ENCODE data around the gene TEF. TPM values are rescaled to one million over a fixed set of nuclear protein-coding genes. Genes with fewer than 3 reads are reported as not detected.

Gene TEF
- total RNA-seq, 2 donors from 2014 or later: 12.7 to 28.9 TPM

DNA sequence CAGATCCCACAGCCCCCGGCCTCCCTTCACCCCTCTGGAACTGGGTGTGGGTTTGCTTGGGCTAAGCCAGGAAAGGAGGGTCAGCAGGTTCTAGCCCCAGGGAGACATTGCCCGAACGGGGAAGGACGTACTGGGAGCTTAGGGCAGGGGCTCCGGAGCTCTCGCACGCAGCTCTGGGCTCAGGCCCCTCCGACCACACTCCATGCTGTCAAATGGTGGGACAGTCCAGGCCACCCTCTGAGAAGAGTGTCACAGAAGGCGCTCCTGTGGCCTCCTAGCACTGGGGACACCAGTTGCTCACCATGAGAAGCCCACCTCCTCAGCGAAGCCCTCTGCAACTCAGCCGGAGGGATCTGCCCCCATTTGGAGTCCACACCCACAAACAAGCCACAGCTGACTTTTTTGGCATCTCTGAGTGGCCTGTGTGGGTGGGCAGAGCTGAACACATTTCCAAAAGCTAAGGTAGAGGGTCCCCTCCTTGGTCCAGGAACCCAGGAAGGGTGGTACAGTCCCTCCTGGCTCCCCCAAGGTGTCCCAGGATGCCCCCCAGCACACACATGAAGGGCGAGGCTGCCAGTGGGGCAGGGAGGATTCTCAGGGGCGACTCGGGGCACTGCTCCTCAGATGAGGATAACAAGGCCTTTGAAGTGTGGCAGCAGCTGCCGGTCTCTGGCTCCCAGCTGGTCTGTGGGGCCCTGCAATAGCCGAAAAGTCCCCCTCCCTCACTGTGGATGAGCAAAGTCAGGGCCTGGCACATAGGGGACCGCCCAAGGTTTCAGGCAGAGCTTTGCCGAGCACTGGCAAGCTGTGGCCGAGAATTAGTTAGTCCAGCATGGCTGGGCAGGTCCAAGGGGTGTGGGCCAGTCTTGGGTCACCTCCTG, 13.0 kb upstream of the TEF start:
- H3K27ac ChIP-seq: no peak overlapping the region
- H3K4me3 ChIP-seq: peak overlapping the region; percentile 14
- intact Hi-C loops (cut with DNase I): loop anchor here (5.0 kb wide), 1 partner anchor 66 kb away; the partner anchor contains the start of gene ZC3H7B

DNA sequence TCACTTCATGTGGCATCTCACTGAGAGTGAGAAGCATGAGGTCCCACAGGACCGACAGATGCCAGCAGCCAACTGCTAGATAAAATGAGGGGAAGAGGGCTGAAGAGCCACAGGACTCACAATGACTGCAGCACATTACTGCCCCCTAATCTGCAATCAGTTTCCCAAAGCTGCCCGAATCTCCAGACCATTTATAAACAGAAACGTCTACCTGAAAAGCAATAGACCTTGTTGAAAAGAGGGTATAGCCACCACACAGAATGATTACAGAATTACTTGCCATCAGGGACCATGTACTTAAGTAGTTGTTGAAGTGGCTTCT, 12.4 kb upstream of the TEF start:
- DNase-seq: no peak
- Histone ChIP-seq H3K4me3 (no peak overlapping the region), H3K4me1 (peaks cover 12% of the 10 kb centered on the region), H3K27me3 (no peaks in the 10 kb centered on the region), H3K36me3 (no peaks in the 10 kb centered on the region), H3K9ac (ENCODE audit: low read depth in 2 of 2, low read length in 2 of 2) (no peak overlapping the region), H3K9me3 (no peaks in the 10 kb centered on the region), H3K27ac (no peak overlapping the region)
- intact Hi-C loops (cut with DNase I): loop anchor here (5.0 kb wide), 1 partner anchor 67 kb away; the partner anchor contains the start of gene ZC3H7B
- TF ChIP-seq, protein P1, sequence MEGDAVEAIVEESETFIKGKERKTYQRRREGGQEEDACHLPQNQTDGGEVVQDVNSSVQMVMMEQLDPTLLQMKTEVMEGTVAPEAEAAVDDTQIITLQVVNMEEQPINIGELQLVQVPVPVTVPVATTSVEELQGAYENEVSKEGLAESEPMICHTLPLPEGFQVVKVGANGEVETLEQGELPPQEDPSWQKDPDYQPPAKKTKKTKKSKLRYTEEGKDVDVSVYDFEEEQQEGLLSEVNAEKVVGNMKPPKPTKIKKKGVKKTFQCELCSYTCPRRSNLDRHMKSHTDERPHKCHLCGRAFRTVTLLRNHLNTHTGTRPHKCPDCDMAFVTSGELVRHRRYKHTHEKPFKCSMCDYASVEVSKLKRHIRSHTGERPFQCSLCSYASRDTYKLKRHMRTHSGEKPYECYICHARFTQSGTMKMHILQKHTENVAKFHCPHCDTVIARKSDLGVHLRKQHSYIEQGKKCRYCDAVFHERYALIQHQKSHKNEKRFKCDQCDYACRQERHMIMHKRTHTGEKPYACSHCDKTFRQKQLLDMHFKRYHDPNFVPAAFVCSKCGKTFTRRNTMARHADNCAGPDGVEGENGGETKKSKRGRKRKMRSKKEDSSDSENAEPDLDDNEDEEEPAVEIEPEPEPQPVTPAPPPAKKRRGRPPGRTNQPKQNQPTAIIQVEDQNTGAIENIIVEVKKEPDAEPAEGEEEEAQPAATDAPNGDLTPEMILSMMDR (IDR thresholded peaks at IDR 0.05): no peak

More for the DNA sequence above, 13.0 kb upstream of the TEF start:
- H3K9ac ChIP-seq (ENCODE audit: low read depth in 2 of 2, low read length in 2 of 2): peak overlapping the region; percentile 29 to 70
- H3K27me3 ChIP-seq: no peaks in the 10 kb centered on the region
- TF ChIP-seq, protein P1 (IDR thresholded peaks at IDR 0.05): no peak
- H3K36me3 ChIP-seq: no peaks in the 10 kb centered on the region
- DNase-seq: no peak
- H3K4me1 ChIP-seq: peaks cover 12% of the 10 kb centered on the region
- H3K9me3 ChIP-seq: no peaks in the 10 kb centered on the region

DNA sequence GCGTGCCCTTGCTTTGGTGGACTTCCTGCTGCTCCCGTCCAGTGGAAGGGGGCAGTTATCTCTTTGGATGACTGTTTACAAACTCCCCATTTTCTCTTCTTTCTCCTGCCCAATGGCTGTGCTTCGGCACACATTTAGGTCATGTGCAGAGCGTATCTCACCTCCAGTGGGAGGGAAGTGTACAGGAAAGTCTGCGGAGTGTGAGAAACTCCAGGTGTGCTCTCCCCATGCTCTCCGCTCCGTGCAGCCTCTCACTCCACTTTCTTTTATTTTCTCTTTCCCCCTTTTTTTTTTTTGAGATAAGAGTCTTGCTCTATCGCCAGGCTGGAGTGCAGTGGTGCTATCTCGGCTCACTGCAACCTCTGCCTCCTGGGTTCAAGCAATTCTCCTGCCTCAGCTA, 11.9 kb upstream of the TEF start:
- no peak for DNase-seq
- Histone ChIP-seq H3K27ac (no peak overlapping the region), H3K36me3 (no peaks in the 10 kb centered on the region), H3K4me1 (peaks cover 12% of the 10 kb centered on the region), H3K27me3 (no peaks in the 10 kb centered on the region), H3K9me3 (no peaks in the 10 kb centered on the region), H3K9ac (ENCODE audit: low read depth in 2 of 2, low read length in 2 of 2) (no peak overlapping the region), H3K4me3 (no peak overlapping the region)
- intact Hi-C loops (cut with DNase I): loop anchor here (5.0 kb wide), 1 partner anchor 68 kb away; the partner anchor contains the start of gene ZC3H7B
- TF ChIP-seq, protein P1 (IDR thresholded peaks at IDR 0.05): no peak

DNA sequence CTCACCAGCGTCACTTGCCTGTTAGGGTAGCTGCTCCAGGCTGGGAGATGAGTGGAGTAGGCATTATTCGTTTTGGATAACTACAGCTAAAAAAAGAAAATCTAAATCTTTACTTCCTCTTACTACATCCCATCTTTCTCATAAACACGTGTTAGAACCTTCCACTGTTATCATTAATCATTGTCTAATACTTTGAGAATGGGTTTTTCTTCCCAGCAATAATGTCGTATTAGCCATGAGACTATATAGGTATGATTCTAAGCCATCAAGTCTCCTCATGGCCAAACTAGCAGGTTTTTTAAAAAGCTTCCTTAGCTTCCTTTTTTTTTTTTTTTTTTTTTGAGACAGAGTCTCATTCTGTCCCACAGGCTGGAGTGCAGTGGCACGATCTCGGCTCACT, 3.9 kb upstream of the TEF start:
- Histone ChIP-seq H3K4me1 (no peaks in the 10 kb centered on the region), H3K36me3 (no peaks in the 10 kb centered on the region), H3K9me3 (no peaks in the 10 kb centered on the region), H3K9ac (ENCODE audit: low read depth in 2 of 2, low read length in 2 of 2) (peak overlapping the region in 1 of 2 donors; percentile 7), H3K27ac (no peak overlapping the region), H3K27me3 (no peaks in the 10 kb centered on the region), H3K4me3 (no peak overlapping the region)
- TF ChIP-seq, protein P1 (IDR thresholded peaks at IDR 0.05): no peak
- DNase-seq: no peak
- intact Hi-C loops (cut with DNase I): no loop called here

DNA sequence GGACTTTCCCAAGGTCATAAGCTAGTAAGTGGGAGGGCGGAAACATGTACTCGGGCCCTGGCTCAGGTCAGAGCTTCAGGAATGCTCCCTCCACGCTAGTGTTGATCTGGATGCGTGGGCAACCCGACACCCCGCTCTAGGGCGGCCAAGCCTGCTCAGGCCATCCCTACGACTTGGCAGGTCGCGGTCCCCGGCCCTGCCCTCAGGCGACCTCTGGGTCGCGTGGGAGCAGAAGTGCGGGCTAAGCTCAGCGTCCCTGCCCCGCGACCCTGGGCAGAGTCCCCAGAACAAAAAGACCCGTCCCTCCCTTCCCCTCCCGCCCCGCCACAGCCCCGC, 781 bp upstream of the TEF start:
- H3K27me3 ChIP-seq: no peaks in the 10 kb centered on the region
- no peaks in the 10 kb centered on the region for H3K36me3 ChIP-seq
- peak; percentile 65 for DNase-seq
- TF ChIP-seq, protein P1 (IDR thresholded peaks at IDR 0.05): no peak
- H3K4me3 ChIP-seq: peak overlapping the region; percentile 61
- H3K4me1 ChIP-seq: peaks cover 9% of the 10 kb centered on the region
- H3K27ac ChIP-seq: peak overlapping the region; percentile 98
- intact Hi-C loops (cut with DNase I): no loop called here
- peak overlapping the region; percentile 81 to 82 for H3K9ac ChIP-seq (ENCODE audit: low read depth in 2 of 2, low read length in 2 of 2)
- H3K9me3 ChIP-seq: no peaks in the 10 kb centered on the region
